Neural cell (in vitro differentiated cells): ENCODE results near the gene FCRLA.

Source experiments
- CTCF ChIP-seq: fragments of 450-650 bp; IDR thresholded peaks from 2 replicates; pipeline ENCODE4 v1.5.1; 2014; ENCODE audit warnings: antibody characterized with exemption, mild to moderate bottlenecking, moderate library complexity; ENCODE audit not compliant: poor library complexity, severe bottlenecking
- EZH2 ChIP-seq: fragments of 200-600, 300-800 bp; shearing (Covaris generic), sonication (generic); IDR thresholded peaks from 2 replicates; pipeline ENCODE4 v1.6.1; 2014; ENCODE audit warnings: antibody characterized with exemption, low read length, borderline replicate concordance, mild to moderate bottlenecking; ENCODE audit not compliant: insufficient read depth, poor library complexity, severe bottlenecking
- MXI1 ChIP-seq: fragments of 450-650 bp; conservative IDR thresholded peaks from 2 replicates; pipeline ENCODE4 v1.6.1; 2014; ENCODE audit warnings: antibody characterized with exemption, mild to moderate bottlenecking; ENCODE audit not compliant: poor library complexity, severe bottlenecking
- POLR2AphosphoS5 ChIP-seq: IDR thresholded peaks from 2 replicates; pipeline ENCODE4 v1.6.1; 2012
- RAD21 ChIP-seq: fragments of 450-650 bp; conservative IDR thresholded peaks from 2 replicates; pipeline ENCODE4 v1.6.1; 2014; ENCODE audit warnings: antibody characterized with exemption, mild to moderate bottlenecking, moderate library complexity
- TF ChIP-seq, protein P1 (sequence below): IDR thresholded peaks from 2 replicates; pipeline ENCODE4 v1.6.1; 2012; ENCODE audit warnings: borderline replicate concordance

DNA sequence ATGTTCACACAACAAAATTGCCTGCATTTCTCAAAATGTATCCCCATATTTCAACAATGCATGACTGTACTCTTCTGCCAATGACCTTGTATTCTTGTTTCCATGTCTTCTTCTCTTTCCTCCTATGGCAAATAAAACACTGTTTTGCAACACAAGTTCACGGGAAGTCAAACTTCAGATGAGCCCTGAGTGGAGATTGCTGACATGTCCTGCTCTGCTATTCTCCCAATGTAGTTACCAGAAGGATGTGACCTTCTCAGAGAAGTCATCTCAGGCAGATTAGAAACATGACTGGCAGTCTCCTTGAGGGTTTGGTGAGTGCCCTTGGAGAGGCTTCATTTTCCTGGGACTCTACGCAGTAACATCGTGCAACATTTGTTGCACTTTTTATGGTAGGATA, 28.5 kb upstream of the FCRLA start:
- TF ChIP-seq EZH2 (no peak), CTCF (no peak), POLR2AphosphoS5 (no peak), RAD21 (no peak), MXI1 (no peak)
- TF ChIP-seq, protein P1, sequence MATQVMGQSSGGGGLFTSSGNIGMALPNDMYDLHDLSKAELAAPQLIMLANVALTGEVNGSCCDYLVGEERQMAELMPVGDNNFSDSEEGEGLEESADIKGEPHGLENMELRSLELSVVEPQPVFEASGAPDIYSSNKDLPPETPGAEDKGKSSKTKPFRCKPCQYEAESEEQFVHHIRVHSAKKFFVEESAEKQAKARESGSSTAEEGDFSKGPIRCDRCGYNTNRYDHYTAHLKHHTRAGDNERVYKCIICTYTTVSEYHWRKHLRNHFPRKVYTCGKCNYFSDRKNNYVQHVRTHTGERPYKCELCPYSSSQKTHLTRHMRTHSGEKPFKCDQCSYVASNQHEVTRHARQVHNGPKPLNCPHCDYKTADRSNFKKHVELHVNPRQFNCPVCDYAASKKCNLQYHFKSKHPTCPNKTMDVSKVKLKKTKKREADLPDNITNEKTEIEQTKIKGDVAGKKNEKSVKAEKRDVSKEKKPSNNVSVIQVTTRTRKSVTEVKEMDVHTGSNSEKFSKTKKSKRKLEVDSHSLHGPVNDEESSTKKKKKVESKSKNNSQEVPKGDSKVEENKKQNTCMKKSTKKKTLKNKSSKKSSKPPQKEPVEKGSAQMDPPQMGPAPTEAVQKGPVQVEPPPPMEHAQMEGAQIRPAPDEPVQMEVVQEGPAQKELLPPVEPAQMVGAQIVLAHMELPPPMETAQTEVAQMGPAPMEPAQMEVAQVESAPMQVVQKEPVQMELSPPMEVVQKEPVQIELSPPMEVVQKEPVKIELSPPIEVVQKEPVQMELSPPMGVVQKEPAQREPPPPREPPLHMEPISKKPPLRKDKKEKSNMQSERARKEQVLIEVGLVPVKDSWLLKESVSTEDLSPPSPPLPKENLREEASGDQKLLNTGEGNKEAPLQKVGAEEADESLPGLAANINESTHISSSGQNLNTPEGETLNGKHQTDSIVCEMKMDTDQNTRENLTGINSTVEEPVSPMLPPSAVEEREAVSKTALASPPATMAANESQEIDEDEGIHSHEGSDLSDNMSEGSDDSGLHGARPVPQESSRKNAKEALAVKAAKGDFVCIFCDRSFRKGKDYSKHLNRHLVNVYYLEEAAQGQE = no peak
